K562 (cell line): ENCODE measurements around the gene ELP1. TPM values are rescaled to one million over a fixed set of nuclear protein-coding genes. Genes with fewer than 3 reads are reported as not detected.

ENCODE experiments used
- LEF1 ChIP-seq: fragments of 450-650 bp; IDR thresholded peaks from 2 replicates; pipeline ENCODE4 v1.6.1; 2016; ENCODE audit warnings: mild to moderate bottlenecking
- PATZ1 ChIP-seq: fragments of 250-450 bp; sonication (Bioruptor Pico); IDR thresholded peaks from 2 replicates; pipeline ENCODE4 v1.5.0; 2020; ENCODE audit warnings: mild to moderate bottlenecking, borderline replicate concordance
- RBM15 ChIP-seq: fragments of 200-400 bp; formaldehyde crosslinking; IDR thresholded peaks from 2 replicates; pipeline ENCODE4 v1.6.1; 2018; ENCODE audit warnings: mild to moderate bottlenecking, low read length, moderate library complexity; ENCODE audit not compliant: insufficient read depth
- RBM22 ChIP-seq: fragments of 200-400 bp; formaldehyde crosslinking; IDR thresholded peaks from 2 replicates; pipeline ENCODE4 v1.6.1; 2018; ENCODE audit warnings: low read length, low read depth; ENCODE audit not compliant: poor library complexity, severe bottlenecking
- SAFB ChIP-seq: fragments of 200-400 bp; formaldehyde crosslinking; IDR thresholded peaks from 2 replicates; pipeline ENCODE4 v1.6.1; 2017; ENCODE audit warnings: low read depth, low read length, borderline replicate concordance
- SP1 ChIP-seq: sonication (generic); formaldehyde crosslinking; IDR thresholded peaks from 2 replicates; pipeline ENCODE4 v1.8.1; 2022; ENCODE audit warnings: mild to moderate bottlenecking, missing genetic modification reagents
- SRSF9 ChIP-seq: fragments of 200-400 bp; formaldehyde crosslinking; IDR thresholded peaks from 2 replicates; pipeline ENCODE4 v1.6.1; 2017; ENCODE audit warnings: low read depth, low read length, borderline replicate concordance
- ZNF23 ChIP-seq: fragments of 250-450 bp; sonication (Bioruptor Pico); IDR thresholded peaks from 2 replicates; pipeline ENCODE4 v1.4.0; 2020; ENCODE audit warnings: mild to moderate bottlenecking
- ZNF639 ChIP-seq, 2 experiments: fragments of 200-800 bp in 1 of 2; sonication (Bioruptor generic) in 1 of 2; sonication (generic) in 1 of 2; formaldehyde crosslinking in 1 of 2; IDR thresholded peaks in 1 of 2; conservative IDR thresholded peaks in 1 of 2; 2 replicates each; pipeline versions ENCODE4 v1.5.0 to v1.6.1; 2016 to 2020; ENCODE audit warnings: missing compliant biosample characterization in 1 of 2, missing genetic modification characterization in 1 of 2, missing genetic modification reagents in 1 of 2
- polyA plus RNA-seq, 8 experiments: library from polyadenylated mRNA; depleted of rRNA in 4 of 8; stranded (reverse) in 5 of 8; unstranded in 3 of 8; fragments of >200 nt; fragmentation: Nextera tagmentation in 2 of 8; fragmentation: Illumina TruSeq in 1 of 8; extraction: Ambion mirVana in 2 of 8; extraction: Trizol in 1 of 8; gene quantifications; 2 replicates each; pipeline versions ENCODE4 v1.2.1 to v1.2.3, GENCODE V29; 2011 to 2014; ENCODE audit warnings: inconsistent platforms in 1 of 8, missing spikeins in 1 of 8
- total RNA-seq, 7 experiments: library from RNA; depleted of rRNA in 6 of 7; stranded (reverse); fragments of >200 nt in 6 of 7; fragmentation: Illumina TruSeq in 2 of 7; extraction: Trizol in 2 of 7; gene quantifications; 2 replicates each; pipeline versions ENCODE4 v1.2.1 to v1.2.3, GENCODE V29; 2011 to 2021; ENCODE audit warnings: low replicate concordance in 1 of 7
- TF ChIP-seq, protein P1 (sequence below), 2 experiments: fragments of 450-650 bp in 1 of 2; sonication (generic) in 1 of 2; formaldehyde crosslinking in 1 of 2; IDR thresholded peaks in 1 of 2; conservative IDR thresholded peaks in 1 of 2; 2 replicates each; pipeline versions ENCODE4 v1.6.1 to v1.8.1; 2016 to 2023; ENCODE audit warnings: mild to moderate bottlenecking in 2 of 2, moderate library complexity in 2 of 2, inconsistent platforms in 1 of 2, missing genetic modification reagents in 1 of 2

Gene ELP1
- total and polyA plus RNA-seq, 9 of the 15 experiments (the other 6 are each of a cell fraction or from before 2014, with no cell fraction given) = 17.0 to 48.6 (median 39.7) TPM

GRCh38 chr9:108924466-108924865 lies 9.5 kb downstream of the ELP1 start (continued):
- TF ChIP-seq, protein P1, sequence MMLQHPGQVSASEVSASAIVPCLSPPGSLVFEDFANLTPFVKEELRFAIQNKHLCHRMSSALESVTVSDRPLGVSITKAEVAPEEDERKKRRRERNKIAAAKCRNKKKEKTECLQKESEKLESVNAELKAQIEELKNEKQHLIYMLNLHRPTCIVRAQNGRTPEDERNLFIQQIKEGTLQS (IDR thresholded peaks at IDR 0.05) = no peak
- TF ChIP-seq, protein P1 (CRISPR knock-in tag; conservative IDR thresholded peaks at IDR 0.05) = no peak
- TF ChIP-seq PATZ1 (CRISPR knock-in tag) = no peak
- no peak for TF ChIP-seq RBM15
- TF ChIP-seq SAFB = no peak
- no peak for TF ChIP-seq ZNF23 (CRISPR knock-in tag)
- TF ChIP-seq RBM22 = no peak
- TF ChIP-seq LEF1 = no peak
- no peak for TF ChIP-seq ZNF639 (CRISPR knock-in tag; conservative IDR thresholded peaks at IDR 0.05 in 1 of 2, IDR thresholded peaks at IDR 0.05 in 1 of 2)
- TF ChIP-seq SRSF9 = no peak
- no peak for TF ChIP-seq SP1 (CRISPR knock-in tag)
